HG03469 (cell line): Measurements from ENCODE around the gene FAM110A.
"Not testable (repeated sequence)": the region's sequence is repeated elsewhere in the genome, so short reads cannot be mapped to it uniquely, and the experiment has no call there.

Source experiments
- ATAC-seq: cut with Tn5 transposase; IDR thresholded peaks from one replicate; pipeline ENCODE4 v1.9.1; 2021; ENCODE audit warnings: mild to moderate bottlenecking, moderate library complexity, moderate number of reproducible peaks; ENCODE audit not compliant: unreplicated experiment

FAM110A gene

DNA sequence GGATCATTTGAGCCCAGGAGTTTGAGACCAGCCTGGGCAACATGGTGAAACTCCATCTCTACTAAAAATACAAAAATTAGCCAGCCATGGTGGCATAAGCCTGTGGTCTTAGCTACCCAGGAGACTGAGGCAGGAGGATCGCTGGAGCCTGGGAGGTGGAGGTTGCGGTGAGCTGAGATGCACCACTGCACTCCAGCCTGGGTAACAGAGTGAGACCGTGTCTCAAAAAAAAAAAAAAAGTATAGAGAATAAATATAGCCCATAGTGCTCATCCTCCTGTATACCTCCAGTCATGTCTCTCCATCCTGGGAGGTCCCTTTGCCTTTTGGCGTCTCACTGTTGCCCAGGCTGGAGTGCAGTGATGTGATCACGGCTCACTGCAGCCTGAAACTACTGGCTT lies 58.9 kb downstream of the FAM110A start:
- not testable (repeated sequence) for ATAC-seq
